Measurements from ENCODE around the gene COL6A1.

- TF ChIP-seq POLR2AphosphoS5 (IDR thresholded peaks at IDR 0.05; ENCODE audit: low read depth) = no peak
- TF ChIP-seq CTCF (IDR thresholded peaks at IDR 0.05; ENCODE audit: insufficient read depth, low read length) = no peak
- TF ChIP-seq SPI1 (IDR thresholded peaks at IDR 0.05; ENCODE audit: borderline replicate concordance, low read depth) = no peak
- TF ChIP-seq GABPA (IDR thresholded peaks at IDR 0.05; ENCODE audit: low read depth) = no peak
- TF ChIP-seq REST (IDR thresholded peaks at IDR 0.05; ENCODE audit: insufficient replicate concordance, low read depth) = no peak
Measured at GRCh38 chr21:45979651-45980050, 1.9 kb upstream of the COL6A1 start.
